ENCODE measurements around the gene CCT6A.
"Not testable (repeated sequence)": the region's sequence is repeated elsewhere in the genome, so short reads cannot be mapped to it uniquely, and the experiment has no call there.

The CCT6A gene

DNA sequence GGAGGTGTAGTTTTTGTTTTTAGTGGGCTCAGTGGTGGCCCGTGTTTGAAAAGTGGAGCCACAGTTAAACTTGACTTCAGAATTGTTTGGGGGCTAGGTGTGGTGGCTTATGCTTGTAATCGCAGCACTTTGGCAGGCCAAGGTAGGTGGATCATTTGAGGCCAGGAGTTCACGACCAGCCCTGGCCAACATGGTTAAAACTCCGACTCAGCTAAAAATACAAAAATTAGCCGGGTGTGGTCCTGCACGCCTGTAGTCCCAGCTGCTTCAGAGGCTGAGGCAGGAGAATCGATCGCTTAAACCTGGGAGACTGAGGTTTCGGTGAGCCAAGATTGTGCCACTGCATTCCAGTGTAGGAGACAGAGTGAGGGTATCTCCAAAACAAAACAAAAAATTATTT, 1.8 kb downstream of the CCT6A start:
- H3K9me3 ChIP-seq (ENCODE audit: insufficient read depth, low read depth, low read length), result no peaks in the 10 kb centered on the region
- peak overlapping the region; percentile 79 for H3K4me3 ChIP-seq (ENCODE audit: low read length)

GRCh38 chr7:56053993-56054392, 2.4 kb downstream of the CCT6A start:
- Histone ChIP-seq H3K36me3 (ENCODE audit: insufficient read depth, low read length) (peaks cover 69% of the 10 kb centered on the region), H3K4me1 (ENCODE audit: insufficient read depth, low read length) (peaks cover 9% of the 10 kb centered on the region), H3K27me3 (ENCODE audit: insufficient read depth, low read length) (no peaks in the 10 kb centered on the region), H3K27ac (ENCODE audit: low read depth, low read length) (no peak overlapping the region), H3K9ac (ENCODE audit: low read depth, low read length) (peak overlapping the region; percentile 100; the same call in 1 of the 2 replicates), H3K9me3 (ENCODE audit: insufficient read depth, low read depth, low read length) (no peaks in the 10 kb centered on the region), H3K4me3 (ENCODE audit: low read length) (peak overlapping the region; percentile 79; the same call in 1 of the 2 replicates)
- 92% methylated on average over 2 of the region's 2 CpGs for WGBS

More for the DNA sequence above, 1.8 kb downstream of the CCT6A start:
- Histone ChIP-seq H3K9ac (ENCODE audit: low read depth, low read length) (peak overlapping the region; percentile 100; the same call in 1 of the 2 replicates), H3K27me3 (ENCODE audit: insufficient read depth, low read length) (no peaks in the 10 kb centered on the region), H3K27ac (ENCODE audit: low read depth, low read length) (0 out of 2 replicates have a peak overlapping the region, but pooled peaks have one; percentile 16), H3K4me1 (ENCODE audit: insufficient read depth, low read length) (peaks cover 9% of the 10 kb centered on the region), H3K36me3 (ENCODE audit: insufficient read depth, low read length) (peaks cover 63% of the 10 kb centered on the region)
- 84% methylated on average over 9 of the region's 9 CpGs for WGBS

DNA sequence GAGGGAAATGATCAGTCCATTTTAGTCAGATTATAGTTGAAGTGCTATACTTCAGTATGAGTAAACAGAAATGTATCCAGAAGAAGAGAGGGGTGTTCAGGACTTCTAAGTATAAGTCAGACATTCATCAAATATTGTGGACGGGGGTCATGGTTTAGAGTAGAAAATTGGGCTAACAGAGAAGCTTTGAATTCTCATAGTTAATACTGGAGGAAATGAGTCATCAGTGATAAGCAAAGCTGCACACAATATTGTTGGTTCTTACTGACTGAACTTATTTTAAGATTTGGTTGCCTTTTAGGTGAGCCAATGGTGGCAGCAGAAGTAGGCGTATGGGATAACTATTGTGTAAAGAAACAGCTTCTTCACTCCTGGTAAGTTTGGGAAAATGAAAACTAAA, 10.8 kb downstream of the CCT6A start:
- H3K4me3 ChIP-seq (ENCODE audit: low read length), result no peak overlapping the region
- no peaks in the 10 kb centered on the region for H3K27me3 ChIP-seq (ENCODE audit: insufficient read depth, low read length)
- H3K9me3 ChIP-seq (ENCODE audit: insufficient read depth, low read depth, low read length), result no peaks in the 10 kb centered on the region
- H3K36me3 ChIP-seq (ENCODE audit: insufficient read depth, low read length), result peaks cover 73% of the 10 kb centered on the region
- H3K9ac ChIP-seq (ENCODE audit: low read depth, low read length), result no peak overlapping the region
- H3K4me1 ChIP-seq (ENCODE audit: insufficient read depth, low read length), result 0 out of 2 replicates have a peak, but pooled peaks cover 5% of the 10 kb centered on the region
- WGBS, result 90% methylated on average over 2 of the region's 2 CpGs
- H3K27ac ChIP-seq (ENCODE audit: low read depth, low read length), result no peak overlapping the region

- Histone ChIP-seq H3K27ac (ENCODE audit: low read depth, low read length) (peak overlapping the region; percentile 89), H3K36me3 (ENCODE audit: insufficient read depth, low read length) (peaks cover 65% of the 10 kb centered on the region), H3K9me3 (ENCODE audit: insufficient read depth, low read depth, low read length) (no peaks in the 10 kb centered on the region), H3K27me3 (ENCODE audit: insufficient read depth, low read length) (no peaks in the 10 kb centered on the region), H3K4me3 (ENCODE audit: low read length) (peak overlapping the region; percentile 70), H3K4me1 (ENCODE audit: insufficient read depth, low read length) (0 out of 2 replicates have a peak, but pooled peaks cover 5% of the 10 kb centered on the region), H3K9ac (ENCODE audit: low read depth, low read length) (no peak overlapping the region)
- 89% methylated on average over 7 of the region's 7 CpGs for WGBS
Observed at GRCh38 chr7:56063500-56063881, 11.9 kb downstream of the CCT6A start.

- H3K27me3 ChIP-seq (ENCODE audit: insufficient read depth, low read length), result no peaks in the 10 kb centered on the region
- 1% methylated on average over 49 of the region's 49 CpGs for WGBS
- peak within 1 kb of the TSS; percentile 80 for H3K9ac ChIP-seq (ENCODE audit: low read depth, low read length)
- H3K9me3 ChIP-seq (ENCODE audit: insufficient read depth, low read depth, low read length), result no peaks in the 10 kb centered on the region
- peak within 1 kb of the TSS; percentile 70 for H3K4me3 ChIP-seq (ENCODE audit: low read length)
- H3K4me1 ChIP-seq (ENCODE audit: insufficient read depth, low read length), result 0 out of 2 replicates have a peak, but pooled peaks cover 5% of the 10 kb centered on the region
- H3K36me3 ChIP-seq (ENCODE audit: insufficient read depth, low read length), result peaks cover 65% of the 10 kb centered on the region
- H3K27ac ChIP-seq (ENCODE audit: low read depth, low read length), result peak within 1 kb of the TSS; percentile 89
Observed at GRCh38 chr7:56063882-56064625, 12.5 kb downstream of the CCT6A start, which contains the start of gene SUMF2. TSS of gene SUMF2 (plus strand) at chr7:56064286. CDS start at chr7:56064312, 26 bp downstream.

GRCh38 chr7:56066376-56066775, 14.8 kb downstream of the CCT6A start:
- H3K9me3 ChIP-seq (ENCODE audit: insufficient read depth, low read depth, low read length); H3K4me1 ChIP-seq (ENCODE audit: insufficient read depth, low read length); H3K27me3 ChIP-seq (ENCODE audit: insufficient read depth, low read length); H3K27ac ChIP-seq (ENCODE audit: low read depth, low read length); H3K9ac ChIP-seq (ENCODE audit: low read depth, low read length); H3K4me3 ChIP-seq (ENCODE audit: low read length): not testable (repeated sequence)
- peaks cover 63% of the 10 kb centered on the region for H3K36me3 ChIP-seq (ENCODE audit: insufficient read depth, low read length)
- 97% methylated on average over 13 of the region's 13 CpGs for WGBS

DNA sequence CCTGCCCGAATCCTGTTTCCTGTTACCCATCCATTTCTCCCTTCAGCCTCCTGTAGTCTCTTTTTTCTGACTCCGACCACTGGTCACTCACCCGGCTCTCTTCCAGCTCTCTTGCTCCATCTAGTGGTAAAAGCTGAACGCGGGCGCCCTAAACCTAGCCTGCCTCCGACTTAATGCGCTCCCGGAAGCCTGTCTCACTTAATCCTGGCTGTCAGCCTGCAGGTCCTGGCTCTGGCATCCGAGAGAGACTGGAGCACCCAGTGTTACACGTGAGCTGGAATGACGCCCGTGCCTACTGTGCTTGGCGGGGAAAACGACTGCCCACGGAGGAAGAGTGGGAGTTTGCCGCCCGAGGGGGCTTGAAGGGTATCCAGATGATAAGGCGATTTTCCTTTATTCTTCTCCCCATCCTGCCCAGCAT, 22.8 kb downstream of the CCT6A start:
- Histone ChIP-seq H3K9ac (ENCODE audit: low read depth, low read length) (no peak overlapping the region), H3K36me3 (ENCODE audit: insufficient read depth, low read length) (peaks cover 50% of the 10 kb centered on the region), H3K9me3 (ENCODE audit: insufficient read depth, low read depth, low read length) (no peaks in the 10 kb centered on the region), H3K4me3 (ENCODE audit: low read length) (no peak overlapping the region), H3K4me1 (ENCODE audit: insufficient read depth, low read length) (no peaks in the 10 kb centered on the region), H3K27me3 (ENCODE audit: insufficient read depth, low read length) (no peaks in the 10 kb centered on the region), H3K27ac (ENCODE audit: low read depth, low read length) (peak overlapping the region; percentile 8; the same call in 1 of the 2 replicates)
- WGBS, result 32% methylated on average over 18 of the region's 19 CpGs

GRCh38 chr7:56077681-56078080, 26.1 kb downstream of the CCT6A start:
- H3K4me3 ChIP-seq (ENCODE audit: low read length), result no peak overlapping the region
- H3K9me3 ChIP-seq (ENCODE audit: insufficient read depth, low read depth, low read length), result no peaks in the 10 kb centered on the region
- no peaks in the 10 kb centered on the region for H3K4me1 ChIP-seq (ENCODE audit: insufficient read depth, low read length)
- peaks cover 40% of the 10 kb centered on the region for H3K36me3 ChIP-seq (ENCODE audit: insufficient read depth, low read length)
- H3K9ac ChIP-seq (ENCODE audit: low read depth, low read length), result no peak overlapping the region
- H3K27me3 ChIP-seq (ENCODE audit: insufficient read depth, low read length), result no peaks in the 10 kb centered on the region
- WGBS, result 100% methylated on average over 1 of the region's 3 CpGs
- H3K27ac ChIP-seq (ENCODE audit: low read depth, low read length), result no peak overlapping the region

DNA sequence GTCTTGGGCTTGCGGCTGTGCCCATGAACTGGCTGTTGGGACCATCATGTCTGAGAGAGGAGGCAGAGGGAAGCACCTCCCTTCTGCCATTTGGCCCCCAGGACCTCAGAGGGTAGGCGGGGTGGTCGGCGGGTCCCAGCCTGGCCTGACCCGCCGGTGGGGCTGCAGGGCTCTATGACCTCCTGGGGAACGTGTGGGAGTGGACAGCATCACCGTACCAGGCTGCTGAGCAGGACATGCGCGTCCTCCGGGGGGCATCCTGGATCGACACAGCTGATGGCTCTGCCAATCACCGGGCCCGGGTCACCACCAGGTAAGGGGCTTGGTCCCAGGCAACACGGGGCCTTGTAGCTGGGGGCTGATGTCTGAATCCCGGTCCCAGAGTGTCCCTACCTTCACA, 26.6 kb downstream of the CCT6A start:
- 94% methylated on average over 16 of the region's 16 CpGs for WGBS
- no peak overlapping the region for H3K9ac ChIP-seq (ENCODE audit: low read depth, low read length)
- no peak overlapping the region for H3K27ac ChIP-seq (ENCODE audit: low read depth, low read length)
- H3K27me3 ChIP-seq (ENCODE audit: insufficient read depth, low read length), result no peaks in the 10 kb centered on the region
- H3K36me3 ChIP-seq (ENCODE audit: insufficient read depth, low read length), result peaks cover 35% of the 10 kb centered on the region
- no peak overlapping the region for H3K4me3 ChIP-seq (ENCODE audit: low read length)
- H3K4me1 ChIP-seq (ENCODE audit: insufficient read depth, low read length), result no peaks in the 10 kb centered on the region
- H3K9me3 ChIP-seq (ENCODE audit: insufficient read depth, low read depth, low read length), result no peaks in the 10 kb centered on the region

GRCh38 chr7:56079450-56080185, 28.1 kb downstream of the CCT6A start:
- no peak overlapping the region for H3K9ac ChIP-seq (ENCODE audit: low read depth, low read length)
- H3K27me3 ChIP-seq (ENCODE audit: insufficient read depth, low read length), result no peaks in the 10 kb centered on the region
- H3K27ac ChIP-seq (ENCODE audit: low read depth, low read length), result no peak overlapping the region
- H3K4me1 ChIP-seq (ENCODE audit: insufficient read depth, low read length), result no peaks in the 10 kb centered on the region
- H3K36me3 ChIP-seq (ENCODE audit: insufficient read depth, low read length), result peaks cover 35% of the 10 kb centered on the region
- H3K4me3 ChIP-seq (ENCODE audit: low read length), result no peak overlapping the region
- no peaks in the 10 kb centered on the region for H3K9me3 ChIP-seq (ENCODE audit: insufficient read depth, low read depth, low read length)
- WGBS, result 90% methylated on average over 11 of the region's 12 CpGs

DNA sequence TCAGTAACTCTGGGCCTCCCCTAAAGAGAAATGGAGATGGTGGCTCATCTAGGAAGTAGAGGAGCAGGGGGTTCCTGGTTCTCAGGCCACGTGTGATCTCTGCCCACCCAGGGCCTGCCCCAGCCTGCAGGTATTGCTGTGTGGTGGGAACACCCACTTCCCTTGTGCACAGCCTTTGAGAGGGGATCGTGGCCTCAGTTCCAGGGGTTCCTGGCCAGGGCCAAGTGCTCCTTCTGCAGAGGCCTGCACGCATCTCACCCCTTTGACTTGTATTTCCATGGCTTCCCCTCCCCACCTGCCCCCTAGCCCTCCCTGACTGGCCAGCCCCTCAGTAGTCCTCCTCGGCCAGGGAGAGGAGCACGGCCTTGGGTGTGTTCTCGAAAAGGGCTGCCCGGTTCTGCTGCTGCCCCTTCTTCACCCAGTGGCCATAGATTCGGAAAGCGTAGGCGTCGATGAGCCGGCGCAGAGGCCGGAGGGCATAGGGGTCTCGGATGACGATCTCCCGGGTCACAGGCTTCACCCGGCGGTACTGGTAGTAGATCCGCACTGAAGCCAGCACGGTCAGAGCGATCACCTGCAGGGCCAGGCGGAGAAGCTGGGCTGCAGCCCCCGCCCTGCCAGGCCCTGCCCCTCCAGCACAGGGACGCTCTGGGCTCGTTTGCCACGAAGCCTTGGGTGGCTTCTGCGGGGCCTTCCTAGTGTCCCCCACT, 29.3 kb downstream of the CCT6A start:
- H3K9ac ChIP-seq (ENCODE audit: low read depth, low read length); H3K4me1 ChIP-seq (ENCODE audit: insufficient read depth, low read length); H3K27me3 ChIP-seq (ENCODE audit: insufficient read depth, low read length); H3K27ac ChIP-seq (ENCODE audit: low read depth, low read length); H3K9me3 ChIP-seq (ENCODE audit: insufficient read depth, low read depth, low read length); H3K4me3 ChIP-seq (ENCODE audit: low read length): not testable (repeated sequence)
- WGBS, result 95% methylated on average over 28 of the region's 28 CpGs
- peaks cover 35% of the 10 kb centered on the region for H3K36me3 ChIP-seq (ENCODE audit: insufficient read depth, low read length)
